GM10266 (cell line): ENCODE results near the gene IL17B.
A peak's percentile ranks its signal among the peaks of the same experiment; 100 is the strongest.

Experiments used
- DNase-seq: peaks from one replicate; pipeline ENCODE4 v3.0.0; 2012; ENCODE audit errors: extremely low spot score
- TF ChIP-seq, protein P1 (sequence below): IDR thresholded peaks from 2 replicates; pipeline ENCODE4 v1.5.1; 2012; ENCODE audit warnings: mild to moderate bottlenecking, low read depth; ENCODE audit not compliant: control insufficient read depth, insufficient read depth; ENCODE audit errors: missing control alignments

IL17B gene

GRCh38 chr5:149387081-149387631 is 8.1 kb upstream of the IL17B start:
- TF ChIP-seq, protein P1, sequence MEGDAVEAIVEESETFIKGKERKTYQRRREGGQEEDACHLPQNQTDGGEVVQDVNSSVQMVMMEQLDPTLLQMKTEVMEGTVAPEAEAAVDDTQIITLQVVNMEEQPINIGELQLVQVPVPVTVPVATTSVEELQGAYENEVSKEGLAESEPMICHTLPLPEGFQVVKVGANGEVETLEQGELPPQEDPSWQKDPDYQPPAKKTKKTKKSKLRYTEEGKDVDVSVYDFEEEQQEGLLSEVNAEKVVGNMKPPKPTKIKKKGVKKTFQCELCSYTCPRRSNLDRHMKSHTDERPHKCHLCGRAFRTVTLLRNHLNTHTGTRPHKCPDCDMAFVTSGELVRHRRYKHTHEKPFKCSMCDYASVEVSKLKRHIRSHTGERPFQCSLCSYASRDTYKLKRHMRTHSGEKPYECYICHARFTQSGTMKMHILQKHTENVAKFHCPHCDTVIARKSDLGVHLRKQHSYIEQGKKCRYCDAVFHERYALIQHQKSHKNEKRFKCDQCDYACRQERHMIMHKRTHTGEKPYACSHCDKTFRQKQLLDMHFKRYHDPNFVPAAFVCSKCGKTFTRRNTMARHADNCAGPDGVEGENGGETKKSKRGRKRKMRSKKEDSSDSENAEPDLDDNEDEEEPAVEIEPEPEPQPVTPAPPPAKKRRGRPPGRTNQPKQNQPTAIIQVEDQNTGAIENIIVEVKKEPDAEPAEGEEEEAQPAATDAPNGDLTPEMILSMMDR, result no peak
- DNase-seq, result no peak

- DNase-seq, result no peak
These were observed 7.1 kb upstream of the IL17B start for GRCh38 chr5:149386166-149386565.

DNA sequence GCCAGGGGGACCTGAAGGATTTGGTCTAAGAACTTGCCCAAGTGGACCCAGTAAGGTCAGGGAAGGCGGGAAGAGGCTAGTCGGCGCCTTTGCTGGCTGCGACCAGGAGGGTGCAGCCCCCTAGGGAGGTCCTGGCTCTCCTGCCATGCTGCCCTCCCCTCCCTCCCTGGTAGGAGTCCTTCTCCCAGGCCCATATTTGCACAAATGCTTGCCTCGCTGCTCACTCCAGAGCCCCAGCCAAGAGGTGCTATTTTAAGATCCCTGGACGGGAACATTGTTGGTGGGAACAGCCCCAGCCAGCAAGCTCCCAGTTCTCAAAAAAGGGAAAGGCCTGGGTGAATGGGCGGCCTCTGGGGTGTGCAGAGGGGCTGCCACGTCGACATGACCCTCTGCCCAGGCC is 4.3 kb upstream of the IL17B start:
- TF ChIP-seq, protein P1, result no peak
- no peak for DNase-seq

More at GRCh38 chr5:149386166-149386565, 7.1 kb upstream of the IL17B start:
- TF ChIP-seq, protein P1, result no peak

DNA sequence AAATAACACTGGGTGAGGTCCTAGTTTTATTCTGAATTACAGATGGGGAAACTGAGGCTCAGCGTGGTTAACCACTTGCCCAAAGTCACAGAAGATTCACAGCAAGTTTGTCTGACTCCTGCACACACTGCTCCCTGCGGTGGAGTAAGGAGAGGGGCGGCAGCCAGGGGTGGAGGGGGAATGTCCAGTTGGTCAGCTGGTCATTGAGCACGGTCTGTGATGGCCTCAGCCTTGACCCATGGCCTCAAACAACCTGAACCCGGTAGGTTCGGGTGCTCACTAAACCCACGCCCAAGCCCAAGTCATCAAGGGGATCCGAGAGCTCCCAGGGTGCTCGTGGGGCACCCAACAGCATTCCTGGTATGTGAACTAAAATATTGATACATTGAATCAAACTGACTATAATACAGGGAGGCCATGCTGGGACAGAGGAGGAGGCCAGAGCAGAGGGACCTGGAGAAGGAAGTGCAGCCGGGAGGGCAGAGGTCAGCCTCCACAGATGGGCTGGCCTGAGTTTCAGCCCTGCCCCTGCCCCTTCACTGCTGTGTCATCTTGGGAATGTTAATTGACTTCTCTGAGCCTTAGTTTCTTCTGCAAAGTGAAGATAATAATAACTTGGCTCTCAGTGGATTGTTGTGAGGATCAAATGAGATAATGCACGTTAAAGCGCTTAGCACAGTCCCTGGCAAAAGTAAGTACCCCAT is 3.6 kb upstream of the IL17B start:
- TF ChIP-seq, protein P1, result no peak
- no peak for DNase-seq

- TF ChIP-seq, protein P1, result peak; percentile 90
- peak; percentile 88 for DNase-seq
These were observed 2.9 kb upstream of the IL17B start for GRCh38 chr5:149381986-149382338.

DNA sequence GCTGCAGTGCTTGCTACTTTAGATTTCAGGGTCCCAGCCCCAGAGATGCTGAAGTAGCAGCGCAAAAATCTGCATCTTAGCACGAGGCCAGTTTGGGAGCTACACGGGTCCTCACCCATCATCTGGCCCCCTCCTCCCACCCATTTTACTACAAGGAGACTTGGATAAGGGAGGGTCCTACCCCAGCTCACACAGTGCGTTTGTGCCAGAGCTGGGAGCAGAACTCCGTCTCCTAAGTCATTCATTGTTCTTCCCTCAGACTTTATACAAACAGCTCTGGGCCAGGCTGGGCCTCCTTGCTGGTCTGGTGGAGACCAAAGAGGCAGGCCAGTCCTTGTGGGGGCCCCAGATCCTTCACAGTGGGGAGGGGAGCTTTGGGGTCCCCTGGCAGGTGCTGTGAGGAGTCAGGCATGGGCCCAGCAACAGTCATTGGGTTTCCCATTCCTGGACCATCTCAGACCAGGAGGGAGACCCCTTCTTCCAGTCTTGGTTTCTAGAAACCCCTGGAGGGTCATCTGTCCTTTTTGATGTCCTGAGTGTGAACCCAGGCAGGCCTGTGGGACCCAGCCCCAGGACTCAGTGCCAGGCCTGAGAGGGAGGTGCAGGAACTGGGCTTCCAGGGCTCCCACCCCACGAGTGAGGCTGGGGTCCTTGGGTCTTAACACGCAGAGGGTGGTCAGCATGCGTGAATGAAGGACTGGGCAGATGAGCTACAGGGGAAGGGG is 2.3 kb upstream of the IL17B start:
- TF ChIP-seq, protein P1, result no peak

More for the DNA sequence above, 2.3 kb upstream of the IL17B start:
- no peak for DNase-seq
